ENCODE data around the gene FOXE3. TPM values are rescaled to one million over a fixed set of nuclear protein-coding genes. Genes with fewer than 3 reads are reported as not detected.

Gene FOXE3
- total RNA-seq, 1 experiment from 2014 or later, result 0.20 TPM

DNA sequence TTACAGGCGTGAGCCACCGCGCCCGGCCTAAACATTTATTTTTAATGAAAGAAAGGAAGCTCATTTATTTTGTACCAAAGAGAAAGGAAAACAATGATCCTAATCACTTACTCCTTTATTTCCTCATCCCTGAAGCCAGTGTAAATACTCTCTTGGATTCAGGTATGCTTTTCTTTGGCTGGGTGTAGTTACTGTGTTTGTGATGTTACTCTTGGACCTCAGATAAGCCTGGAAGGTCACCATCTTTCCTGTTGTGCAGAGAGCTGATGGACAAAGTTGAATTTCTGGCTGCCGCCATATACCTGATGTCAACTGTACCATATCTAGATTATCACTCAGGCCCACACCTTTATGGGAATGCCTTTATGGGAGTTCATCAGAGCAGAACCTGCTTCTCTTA is 35.4 kb upstream of the FOXE3 start:
- Histone ChIP-seq H3K4me3 (replicated peaks in 1 of 2; ENCODE audit: low read depth in 1 of 2, low read length in 2 of 2) (no peak overlapping the region), H3K9me2 (ENCODE audit: insufficient read depth) (no peaks in the 10 kb centered on the region), H3K79me2 (ENCODE audit: insufficient read depth, low read length) (no peaks in the 10 kb centered on the region), H3K27me3 (ENCODE audit: insufficient read depth, low read length) (no peaks in the 10 kb centered on the region), H2AFZ (ENCODE audit: low read depth, low read length, poor library complexity, severe bottlenecking) (no peak overlapping the region), H3K27ac (ENCODE audit: low read depth, low read length) (no peak overlapping the region), H3K9ac (ENCODE audit: low read length) (no peak overlapping the region), H3K9me3 (ENCODE audit: control insufficient read depth in 1 of 2, insufficient read depth in 1 of 2, low read depth in 1 of 2, low read length in 2 of 2) (no peaks in the 10 kb centered on the region), H3K36me3 (ENCODE audit: control insufficient read depth in 1 of 2, insufficient read depth in 2 of 2, low read length in 2 of 2) (peaks cover 0 to 8% of the 10 kb centered on the region in 2 experiments; a peak in 2 of 4 replicates), H3K4me2 (ENCODE audit: low read length) (no peak overlapping the region), H4K20me1 (ENCODE audit: insufficient read depth) (no peaks in the 10 kb centered on the region), H3K4me1 (ENCODE audit: control insufficient read depth in 1 of 2, insufficient read depth in 2 of 2, low read length in 2 of 2) (no peaks in the 10 kb centered on the region)
- no peak for ATAC-seq
- TF ChIP-seq ZNF274 (IDR thresholded peaks at IDR 0.05; ENCODE audit: low read depth, low read length) (no peak), EGR1 (IDR thresholded peaks at IDR 0.05; ENCODE audit: low read depth) (no peak), CTCF (IDR thresholded peaks at IDR 0.05 in 2 of 3, conservative IDR thresholded peaks at IDR 0.05 in 1 of 3; ENCODE audit: borderline replicate concordance in 1 of 3, insufficient read depth in 1 of 3, low read depth in 2 of 3, low read length in 2 of 3) (no peak), POLR2A (IDR thresholded peaks at IDR 0.05; ENCODE audit: borderline replicate concordance, extremely low read depth, insufficient read depth, insufficient read length) (no peak), YY1 (IDR thresholded peaks at IDR 0.05; ENCODE audit: extremely low read depth, insufficient replicate concordance, low read depth, low read length) (no peak), MAX (IDR thresholded peaks at IDR 0.05) (no peak), RAD21 (IDR thresholded peaks at IDR 0.05; ENCODE audit: low read depth) (no peak), SIN3A (IDR thresholded peaks at IDR 0.05; ENCODE audit: low read depth) (no peak), POLR2AphosphoS5 (IDR thresholded peaks at IDR 0.05; ENCODE audit: low read depth, low read length) (no peak), SP1 (IDR thresholded peaks at IDR 0.05; ENCODE audit: low read depth) (no peak), EZH2phosphoT487 (IDR thresholded peaks at IDR 0.05; ENCODE audit: borderline replicate concordance) (no peak), EZH2 (IDR thresholded peaks at IDR 0.05) (no peak), JUND (IDR thresholded peaks at IDR 0.05) (no peak), FOSL1 (IDR thresholded peaks at IDR 0.05; ENCODE audit: low read depth) (no peak), CEBPB (IDR thresholded peaks at IDR 0.05; ENCODE audit: low read depth) (no peak), ZFX (IDR thresholded peaks at IDR 0.05) (no peak)
- TF ChIP-seq, protein P1, sequence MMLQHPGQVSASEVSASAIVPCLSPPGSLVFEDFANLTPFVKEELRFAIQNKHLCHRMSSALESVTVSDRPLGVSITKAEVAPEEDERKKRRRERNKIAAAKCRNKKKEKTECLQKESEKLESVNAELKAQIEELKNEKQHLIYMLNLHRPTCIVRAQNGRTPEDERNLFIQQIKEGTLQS (IDR thresholded peaks at IDR 0.05), result no peak
- TF ChIP-seq, protein P2, sequence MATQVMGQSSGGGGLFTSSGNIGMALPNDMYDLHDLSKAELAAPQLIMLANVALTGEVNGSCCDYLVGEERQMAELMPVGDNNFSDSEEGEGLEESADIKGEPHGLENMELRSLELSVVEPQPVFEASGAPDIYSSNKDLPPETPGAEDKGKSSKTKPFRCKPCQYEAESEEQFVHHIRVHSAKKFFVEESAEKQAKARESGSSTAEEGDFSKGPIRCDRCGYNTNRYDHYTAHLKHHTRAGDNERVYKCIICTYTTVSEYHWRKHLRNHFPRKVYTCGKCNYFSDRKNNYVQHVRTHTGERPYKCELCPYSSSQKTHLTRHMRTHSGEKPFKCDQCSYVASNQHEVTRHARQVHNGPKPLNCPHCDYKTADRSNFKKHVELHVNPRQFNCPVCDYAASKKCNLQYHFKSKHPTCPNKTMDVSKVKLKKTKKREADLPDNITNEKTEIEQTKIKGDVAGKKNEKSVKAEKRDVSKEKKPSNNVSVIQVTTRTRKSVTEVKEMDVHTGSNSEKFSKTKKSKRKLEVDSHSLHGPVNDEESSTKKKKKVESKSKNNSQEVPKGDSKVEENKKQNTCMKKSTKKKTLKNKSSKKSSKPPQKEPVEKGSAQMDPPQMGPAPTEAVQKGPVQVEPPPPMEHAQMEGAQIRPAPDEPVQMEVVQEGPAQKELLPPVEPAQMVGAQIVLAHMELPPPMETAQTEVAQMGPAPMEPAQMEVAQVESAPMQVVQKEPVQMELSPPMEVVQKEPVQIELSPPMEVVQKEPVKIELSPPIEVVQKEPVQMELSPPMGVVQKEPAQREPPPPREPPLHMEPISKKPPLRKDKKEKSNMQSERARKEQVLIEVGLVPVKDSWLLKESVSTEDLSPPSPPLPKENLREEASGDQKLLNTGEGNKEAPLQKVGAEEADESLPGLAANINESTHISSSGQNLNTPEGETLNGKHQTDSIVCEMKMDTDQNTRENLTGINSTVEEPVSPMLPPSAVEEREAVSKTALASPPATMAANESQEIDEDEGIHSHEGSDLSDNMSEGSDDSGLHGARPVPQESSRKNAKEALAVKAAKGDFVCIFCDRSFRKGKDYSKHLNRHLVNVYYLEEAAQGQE (IDR thresholded peaks at IDR 0.05; ENCODE audit: low read depth), result no peak
- TF ChIP-seq, protein P3, sequence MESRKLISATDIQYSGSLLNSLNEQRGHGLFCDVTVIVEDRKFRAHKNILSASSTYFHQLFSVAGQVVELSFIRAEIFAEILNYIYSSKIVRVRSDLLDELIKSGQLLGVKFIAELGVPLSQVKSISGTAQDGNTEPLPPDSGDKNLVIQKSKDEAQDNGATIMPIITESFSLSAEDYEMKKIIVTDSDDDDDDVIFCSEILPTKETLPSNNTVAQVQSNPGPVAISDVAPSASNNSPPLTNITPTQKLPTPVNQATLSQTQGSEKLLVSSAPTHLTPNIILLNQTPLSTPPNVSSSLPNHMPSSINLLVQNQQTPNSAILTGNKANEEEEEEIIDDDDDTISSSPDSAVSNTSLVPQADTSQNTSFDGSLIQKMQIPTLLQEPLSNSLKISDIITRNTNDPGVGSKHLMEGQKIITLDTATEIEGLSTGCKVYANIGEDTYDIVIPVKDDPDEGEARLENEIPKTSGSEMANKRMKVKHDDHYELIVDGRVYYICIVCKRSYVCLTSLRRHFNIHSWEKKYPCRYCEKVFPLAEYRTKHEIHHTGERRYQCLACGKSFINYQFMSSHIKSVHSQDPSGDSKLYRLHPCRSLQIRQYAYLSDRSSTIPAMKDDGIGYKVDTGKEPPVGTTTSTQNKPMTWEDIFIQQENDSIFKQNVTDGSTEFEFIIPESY (IDR thresholded peaks at IDR 0.05; ENCODE audit: extremely low read depth, insufficient replicate concordance, low read length), result no peak
- intact Hi-C loops (cut with micrococcal nuclease), result no loop called here
- no TSS peak for BruUV-seq (replicated peaks)
- ChIA-PET CTCF (no interaction called here), RAD21 (ENCODE audit: low non-redundant PET in 1 of 2, low total read pairs in 2 of 2, uncharacterized antibody in 2 of 2, unreplicated experiment in 2 of 2) (no interaction called here), POLR2A (no interaction called here)
- DNase-seq (ENCODE audit: low read depth, low spot score), result no peak

All from HCT116 (cell line).